HG02943 (cell line): ENCODE data around the gene CDYL.
"Not testable (repeated sequence)": the region's sequence is repeated elsewhere in the genome, so short reads cannot be mapped to it uniquely, and the experiment has no call there.

ENCODE experiments used
- ATAC-seq: cut with Tn5 transposase; IDR thresholded peaks from one replicate; pipeline ENCODE4 v1.9.1; 2021; ENCODE audit warnings: mild to moderate bottlenecking, low read depth, moderate library complexity; ENCODE audit not compliant: unreplicated experiment

The CDYL gene

GRCh38 chr6:4829089-4829488, 52.9 kb downstream of the CDYL start:
- ATAC-seq: no peak

- not testable (repeated sequence) for ATAC-seq
Observed at GRCh38 chr6:4835540-4835939, 59.3 kb downstream of the CDYL start.

- ATAC-seq: no peak
Observed at GRCh38 chr6:4840169-4840568, 64.0 kb downstream of the CDYL start.

GRCh38 chr6:4844108-4844507, 67.9 kb downstream of the CDYL start:
- no peak for ATAC-seq

- no peak for ATAC-seq
Observed at GRCh38 chr6:4846387-4846786, 70.2 kb downstream of the CDYL start.

GRCh38 chr6:4848382-4849068, 72.3 kb downstream of the CDYL start:
- no peak for ATAC-seq

DNA sequence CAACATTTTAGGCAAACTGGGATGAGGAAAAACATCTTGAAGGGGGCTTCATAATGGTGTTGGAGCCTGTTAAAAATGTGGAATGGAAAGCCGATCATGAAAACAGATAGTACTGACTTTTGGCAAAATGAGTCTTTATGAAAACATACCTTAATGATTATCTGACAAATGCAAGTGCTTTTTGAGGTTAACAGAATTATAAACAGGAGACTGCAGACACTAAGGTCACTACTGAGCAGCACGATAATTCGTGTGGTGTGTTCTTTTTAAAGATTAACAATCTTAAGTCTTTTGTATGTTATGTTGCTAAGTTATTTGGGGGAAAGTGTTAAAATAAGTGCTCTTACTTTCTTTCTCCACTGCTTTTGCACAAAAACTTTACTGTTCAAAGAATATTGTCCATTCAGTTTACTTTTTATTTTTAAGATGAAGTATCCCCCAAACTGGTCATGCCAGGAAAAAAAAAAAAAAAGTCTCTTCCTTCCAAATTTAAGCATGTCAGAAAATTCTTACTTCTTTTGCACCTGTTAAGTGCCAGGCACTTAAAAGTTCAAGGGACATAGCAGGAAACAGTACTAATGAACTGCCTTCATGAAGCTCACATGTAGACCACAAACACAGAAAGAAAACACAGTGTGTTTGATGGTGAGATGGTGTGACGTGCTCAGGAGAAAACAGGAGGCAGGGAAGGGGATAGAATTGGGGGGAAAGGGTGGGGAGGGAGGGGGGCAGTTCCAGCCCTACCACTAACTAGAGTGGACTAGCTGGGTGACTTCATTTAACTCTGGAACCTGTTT, 73.2 kb downstream of the CDYL start:
- ATAC-seq: no peak

GRCh38 chr6:4851035-4851434, 74.8 kb downstream of the CDYL start:
- no peak for ATAC-seq

DNA sequence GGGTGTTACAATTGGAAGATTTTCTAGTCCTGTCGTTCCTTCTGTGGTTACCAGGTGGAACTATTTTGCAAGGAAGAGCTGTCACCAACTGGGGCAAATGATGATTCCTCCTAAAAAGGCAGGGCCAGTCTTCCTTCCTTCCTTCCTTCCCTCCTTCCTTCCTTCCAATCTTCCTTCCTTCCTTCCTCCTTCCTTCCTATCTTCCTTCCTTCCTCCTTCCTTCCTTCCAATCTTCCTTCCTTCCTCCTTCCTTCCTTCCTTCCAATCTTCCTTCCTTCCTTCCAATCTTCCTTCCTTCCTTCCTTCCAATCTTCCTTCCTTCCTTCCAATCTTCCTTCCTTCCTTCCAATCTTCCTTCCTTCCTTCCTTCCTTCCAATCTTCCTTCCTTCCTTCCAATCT, 76.0 kb downstream of the CDYL start:
- ATAC-seq: not testable (repeated sequence)

DNA sequence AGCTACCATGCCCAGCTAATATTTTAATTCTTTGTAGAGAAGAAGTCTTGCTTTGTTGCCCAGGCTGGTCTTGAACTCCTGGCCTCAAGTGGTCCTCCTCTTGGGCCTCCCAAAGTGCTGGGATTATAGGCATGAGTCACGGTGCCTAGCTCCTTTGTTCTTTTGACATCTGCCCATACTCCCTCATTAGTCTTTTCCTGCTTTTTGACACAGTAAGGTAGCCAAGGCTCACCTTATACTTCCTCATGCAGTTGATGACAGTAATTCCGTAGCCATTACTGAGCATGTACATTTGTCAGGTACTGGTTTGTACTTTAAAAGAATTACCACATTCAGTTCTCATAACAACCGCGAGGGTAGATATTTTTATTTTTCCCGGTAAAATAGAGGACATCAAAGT, 76.7 kb downstream of the CDYL start:
- ATAC-seq: no peak

- ATAC-seq: no peak
Observed at GRCh38 chr6:4853349-4853748, 77.1 kb downstream of the CDYL start.

DNA sequence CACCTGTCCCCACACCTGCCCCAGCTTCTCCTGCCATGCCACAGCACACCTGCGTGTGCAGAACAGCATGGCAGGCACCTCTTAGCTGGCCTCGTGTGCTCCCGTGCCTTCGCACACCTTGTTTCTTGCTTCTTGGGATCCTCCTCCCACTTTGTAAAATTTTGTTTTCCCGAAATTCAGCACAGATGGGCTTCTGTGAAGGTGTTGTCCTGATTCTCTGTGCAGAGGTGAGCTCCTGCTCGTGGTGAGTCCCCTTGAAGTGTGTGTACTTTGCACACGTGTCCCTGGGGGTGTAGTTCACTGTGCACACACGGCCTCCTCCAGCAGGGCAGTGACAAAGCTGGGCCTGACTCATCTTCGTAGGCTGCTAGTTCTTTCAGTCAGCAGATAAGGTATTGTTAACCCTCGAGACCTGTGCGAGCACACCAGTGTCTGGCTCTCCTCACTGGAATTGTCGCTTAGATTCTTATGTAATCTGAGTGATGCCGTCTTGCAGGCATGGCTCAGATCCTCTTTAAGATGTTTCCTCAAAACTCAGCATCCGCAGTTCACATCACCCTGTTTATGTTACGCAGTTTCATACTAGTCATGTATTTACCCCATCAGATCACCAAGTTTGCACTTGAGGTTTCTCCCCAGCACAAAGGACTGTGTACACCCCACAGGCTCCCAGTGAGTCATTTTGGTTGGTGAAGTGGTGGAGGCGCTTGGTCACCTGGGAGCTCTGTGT, 77.7 kb downstream of the CDYL start:
- ATAC-seq: no peak

DNA sequence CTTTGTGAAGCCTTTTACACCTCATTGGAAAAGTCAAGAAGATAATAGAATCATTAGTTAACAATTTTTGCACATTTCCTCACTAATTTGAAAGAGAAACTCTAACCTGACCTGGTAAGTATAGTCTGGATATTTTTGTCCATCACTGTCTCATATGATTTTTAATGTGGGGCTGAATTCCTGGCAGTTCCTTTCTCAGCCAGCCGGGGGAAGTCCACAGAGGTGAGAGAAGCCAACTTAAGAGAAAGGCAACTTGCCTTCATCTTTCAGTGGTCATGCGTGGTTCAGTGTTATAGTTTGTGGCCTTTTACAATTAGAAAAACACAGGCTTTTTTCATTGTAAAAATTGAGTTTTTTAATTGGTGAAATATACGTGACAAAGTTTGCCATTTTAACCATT, 80.6 kb downstream of the CDYL start:
- ATAC-seq: no peak

GRCh38 chr6:4858194-4859015, 82.2 kb downstream of the CDYL start:
- ATAC-seq: no peak

DNA sequence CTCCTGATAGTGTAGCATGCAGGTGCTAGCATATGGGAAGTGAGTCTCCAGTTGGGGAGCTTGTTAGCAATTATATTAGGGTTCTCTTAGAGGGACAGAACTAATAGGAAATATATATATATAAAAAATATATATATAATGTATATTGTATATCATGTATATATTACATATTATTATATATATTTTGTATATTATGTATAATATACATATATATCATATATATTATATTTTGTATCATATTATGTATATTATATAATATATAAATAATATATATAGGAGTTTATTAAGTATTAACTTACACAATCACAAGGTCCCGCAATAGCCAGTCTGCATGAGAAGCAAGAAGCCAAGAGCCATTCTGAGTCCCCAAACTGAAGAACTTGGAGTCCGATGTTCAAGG, 84.2 kb downstream of the CDYL start:
- no peak for ATAC-seq

GRCh38 chr6:4861564-4861963, 85.4 kb downstream of the CDYL start:
- ATAC-seq: no peak

GRCh38 chr6:4864519-4864918, 88.3 kb downstream of the CDYL start:
- no peak for ATAC-seq

DNA sequence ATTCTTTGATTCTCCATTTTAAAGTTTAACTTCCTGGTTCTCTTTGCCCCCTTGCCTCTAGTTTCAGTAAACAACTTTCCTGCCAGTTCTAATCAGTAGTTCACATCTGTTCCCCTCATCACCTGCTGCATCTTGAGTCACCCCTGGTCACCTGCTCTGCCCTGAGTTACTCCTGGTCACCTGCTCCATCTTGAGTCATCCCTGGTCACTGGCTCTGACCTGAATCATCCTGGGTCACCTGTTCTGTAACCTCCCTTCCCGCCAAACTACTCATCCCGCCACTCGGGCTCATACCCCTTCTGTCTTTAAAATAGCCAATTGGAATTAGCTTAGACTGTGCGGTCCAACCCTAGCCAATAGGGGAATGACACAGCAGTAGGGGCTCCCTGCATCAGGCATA, 88.8 kb downstream of the CDYL start:
- not testable (repeated sequence) for ATAC-seq

DNA sequence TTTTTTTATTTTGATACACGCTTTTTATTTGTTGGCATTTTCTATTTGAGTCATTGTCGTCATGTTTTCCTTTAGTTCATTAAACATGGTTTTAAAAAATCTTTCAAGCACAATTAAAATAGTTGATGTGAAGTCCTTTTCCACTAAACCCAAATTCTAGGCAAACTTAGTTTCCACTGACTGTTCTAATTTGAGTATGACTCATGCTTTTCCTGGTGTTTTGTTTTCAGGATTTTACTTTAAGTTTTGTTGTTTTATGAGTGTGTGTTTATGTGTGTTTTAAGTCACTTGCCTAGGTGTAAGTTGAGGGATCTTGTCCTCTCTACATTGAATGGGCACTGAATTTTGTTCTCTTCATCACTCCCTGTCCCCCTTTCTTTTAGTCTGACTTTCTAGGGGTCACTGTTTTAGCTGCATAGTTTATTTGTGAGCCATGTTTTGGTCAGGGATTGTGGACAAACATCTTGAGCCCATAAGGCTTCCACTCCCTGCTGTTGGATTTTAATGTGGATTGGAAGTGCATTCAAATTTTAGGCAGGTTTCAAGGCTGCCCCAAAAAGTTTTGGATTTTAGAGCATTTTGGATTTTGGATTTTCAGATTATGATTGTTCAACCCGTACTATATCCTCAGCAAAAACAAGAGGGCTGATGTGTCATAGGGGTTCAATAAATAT, 94.8 kb downstream of the CDYL start:
- no peak for ATAC-seq

DNA sequence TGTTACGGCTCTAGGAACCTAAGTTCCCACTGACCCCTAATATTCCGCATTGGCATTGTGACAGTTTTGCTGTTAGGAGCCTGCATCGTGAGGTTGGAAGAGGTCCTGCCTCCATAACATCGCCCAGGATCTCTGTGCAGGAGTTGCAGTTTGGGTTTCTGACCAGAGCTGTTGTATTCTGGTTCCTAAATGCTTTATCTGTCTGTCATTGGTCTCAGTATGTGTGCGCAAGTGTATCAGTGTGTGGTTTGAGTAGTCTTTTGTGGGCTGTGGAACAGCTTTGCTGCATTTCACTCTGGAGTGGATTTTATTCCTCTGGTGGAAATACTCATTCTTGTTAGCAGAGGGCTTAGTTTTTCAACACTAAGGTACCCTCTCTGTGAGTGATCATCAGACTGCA, 95.6 kb downstream of the CDYL start:
- ATAC-seq: no peak
